ENCODE measurements around the gene TNPO3.
"Not testable (repeated sequence)": the region's sequence is repeated elsewhere in the genome, so short reads cannot be mapped to it uniquely, and the experiment has no call there.

The TNPO3 gene

GRCh38 chr7:129043012-129043411, 11.9 kb downstream of the TNPO3 start:
- no peaks in the 10 kb centered on the region for H3K27me3 ChIP-seq (ENCODE audit: insufficient read depth, low read length)
- 0 out of 2 replicates have a peak, but pooled peaks cover 7% of the 10 kb centered on the region for H3K36me3 ChIP-seq (ENCODE audit: insufficient read depth, low read length)
- no peak overlapping the region for H3K4me3 ChIP-seq (ENCODE audit: low read depth, low read length)
- H3K27ac ChIP-seq (ENCODE audit: low read depth, low read length), result no peak overlapping the region
- H2AFZ ChIP-seq (ENCODE audit: low read length, unreplicated experiment), result no peak overlapping the region
- peaks cover 83% of the 10 kb centered on the region for H3K79me2 ChIP-seq (ENCODE audit: control insufficient read depth, insufficient read depth, low read length, unreplicated experiment)
- peaks cover 15% of the 10 kb centered on the region for H3K4me1 ChIP-seq (ENCODE audit: control insufficient read depth, insufficient read depth, low read length, unreplicated experiment)

- Histone ChIP-seq H3K79me2 (ENCODE audit: control insufficient read depth, insufficient read depth, low read length, unreplicated experiment) (peaks cover 83% of the 10 kb centered on the region), H2AFZ (ENCODE audit: low read length, unreplicated experiment) (no peak overlapping the region), H3K27me3 (ENCODE audit: insufficient read depth, low read length) (no peaks in the 10 kb centered on the region), H3K4me3 (ENCODE audit: low read depth, low read length) (no peak overlapping the region), H3K4me1 (ENCODE audit: control insufficient read depth, insufficient read depth, low read length, unreplicated experiment) (peaks cover 11% of the 10 kb centered on the region), H3K36me3 (ENCODE audit: insufficient read depth, low read length) (0 out of 2 replicates have a peak, but pooled peaks cover 7% of the 10 kb centered on the region), H3K27ac (ENCODE audit: low read depth, low read length) (no peak overlapping the region)
Measured at GRCh38 chr7:129041142-129042085, 13.5 kb downstream of the TNPO3 start.

GRCh38 chr7:129038468-129038867, 16.4 kb downstream of the TNPO3 start:
- Histone ChIP-seq H3K4me1 (ENCODE audit: control insufficient read depth, insufficient read depth, low read length, unreplicated experiment) (peaks cover 11% of the 10 kb centered on the region), H3K36me3 (ENCODE audit: insufficient read depth, low read length) (peaks cover 17% of the 10 kb centered on the region; the same call in 1 of the 2 replicates), H3K79me2 (ENCODE audit: control insufficient read depth, insufficient read depth, low read length, unreplicated experiment) (peaks cover 71% of the 10 kb centered on the region)
- H3K27me3 ChIP-seq (ENCODE audit: insufficient read depth, low read length); H3K27ac ChIP-seq (ENCODE audit: low read depth, low read length); H2AFZ ChIP-seq (ENCODE audit: low read length, unreplicated experiment); H3K4me3 ChIP-seq (ENCODE audit: low read depth, low read length): not testable (repeated sequence)

GRCh38 chr7:129037585-129037984, 17.3 kb downstream of the TNPO3 start:
- Histone ChIP-seq H3K27me3 (ENCODE audit: insufficient read depth, low read length) (no peaks in the 10 kb centered on the region), H3K79me2 (ENCODE audit: control insufficient read depth, insufficient read depth, low read length, unreplicated experiment) (peaks cover 68% of the 10 kb centered on the region), H3K4me3 (ENCODE audit: low read depth, low read length) (no peak overlapping the region), H3K4me1 (ENCODE audit: control insufficient read depth, insufficient read depth, low read length, unreplicated experiment) (peaks cover 11% of the 10 kb centered on the region), H3K36me3 (ENCODE audit: insufficient read depth, low read length) (peaks cover 25% of the 10 kb centered on the region), H2AFZ (ENCODE audit: low read length, unreplicated experiment) (no peak overlapping the region), H3K27ac (ENCODE audit: low read depth, low read length) (no peak overlapping the region)

GRCh38 chr7:129032017-129032416, 22.9 kb downstream of the TNPO3 start:
- Histone ChIP-seq H3K79me2 (ENCODE audit: control insufficient read depth, insufficient read depth, low read length, unreplicated experiment) (peaks cover 56% of the 10 kb centered on the region), H3K4me3 (ENCODE audit: low read depth, low read length) (no peak overlapping the region), H3K4me1 (ENCODE audit: control insufficient read depth, insufficient read depth, low read length, unreplicated experiment) (no peaks in the 10 kb centered on the region), H2AFZ (ENCODE audit: low read length, unreplicated experiment) (no peak overlapping the region), H3K27ac (ENCODE audit: low read depth, low read length) (no peak overlapping the region), H3K36me3 (ENCODE audit: insufficient read depth, low read length) (peaks cover 23% of the 10 kb centered on the region), H3K27me3 (ENCODE audit: insufficient read depth, low read length) (no peaks in the 10 kb centered on the region)

- Histone ChIP-seq H3K27me3 (ENCODE audit: insufficient read depth, low read length) (no peaks in the 10 kb centered on the region), H3K27ac (ENCODE audit: low read depth, low read length) (no peak overlapping the region), H2AFZ (ENCODE audit: low read length, unreplicated experiment) (no peak overlapping the region), H3K36me3 (ENCODE audit: insufficient read depth, low read length) (peaks cover 21% of the 10 kb centered on the region), H3K79me2 (ENCODE audit: control insufficient read depth, insufficient read depth, low read length, unreplicated experiment) (peaks cover 51% of the 10 kb centered on the region), H3K4me1 (ENCODE audit: control insufficient read depth, insufficient read depth, low read length, unreplicated experiment) (no peaks in the 10 kb centered on the region), H3K4me3 (ENCODE audit: low read depth, low read length) (no peak overlapping the region)
Measured at GRCh38 chr7:129030440-129030839, 24.5 kb downstream of the TNPO3 start.

GRCh38 chr7:129024125-129024524, 30.8 kb downstream of the TNPO3 start:
- no peaks in the 10 kb centered on the region for H3K4me1 ChIP-seq (ENCODE audit: control insufficient read depth, insufficient read depth, low read length, unreplicated experiment)
- H3K4me3 ChIP-seq (ENCODE audit: low read depth, low read length), result no peak overlapping the region
- peaks cover 57% of the 10 kb centered on the region for H3K79me2 ChIP-seq (ENCODE audit: control insufficient read depth, insufficient read depth, low read length, unreplicated experiment)
- H3K27ac ChIP-seq (ENCODE audit: low read depth, low read length), result no peak overlapping the region
- H3K27me3 ChIP-seq (ENCODE audit: insufficient read depth, low read length), result no peaks in the 10 kb centered on the region
- H2AFZ ChIP-seq (ENCODE audit: low read length, unreplicated experiment), result no peak overlapping the region
- H3K36me3 ChIP-seq (ENCODE audit: insufficient read depth, low read length), result no peaks in the 10 kb centered on the region

- Histone ChIP-seq H3K4me3 (ENCODE audit: low read depth, low read length) (no peak overlapping the region), H3K27me3 (ENCODE audit: insufficient read depth, low read length) (no peaks in the 10 kb centered on the region), H3K79me2 (ENCODE audit: control insufficient read depth, insufficient read depth, low read length, unreplicated experiment) (peaks cover 41% of the 10 kb centered on the region), H3K4me1 (ENCODE audit: control insufficient read depth, insufficient read depth, low read length, unreplicated experiment) (no peaks in the 10 kb centered on the region), H2AFZ (ENCODE audit: low read length, unreplicated experiment) (no peak overlapping the region), H3K36me3 (ENCODE audit: insufficient read depth, low read length) (no peaks in the 10 kb centered on the region; the same call in 1 of the 2 replicates), H3K27ac (ENCODE audit: low read depth, low read length) (no peak overlapping the region)
Measured at GRCh38 chr7:129021656-129022055, 33.3 kb downstream of the TNPO3 start.

- Histone ChIP-seq H3K27me3 (ENCODE audit: insufficient read depth, low read length) (no peaks in the 10 kb centered on the region), H3K79me2 (ENCODE audit: control insufficient read depth, insufficient read depth, low read length, unreplicated experiment) (peaks cover 18% of the 10 kb centered on the region), H3K27ac (ENCODE audit: low read depth, low read length) (no peak overlapping the region), H3K36me3 (ENCODE audit: insufficient read depth, low read length) (peaks cover 11% of the 10 kb centered on the region), H3K4me1 (ENCODE audit: control insufficient read depth, insufficient read depth, low read length, unreplicated experiment) (no peaks in the 10 kb centered on the region), H3K4me3 (ENCODE audit: low read depth, low read length) (no peak overlapping the region), H2AFZ (ENCODE audit: low read length, unreplicated experiment) (no peak overlapping the region)
Measured at GRCh38 chr7:129017933-129018538, 36.9 kb downstream of the TNPO3 start.

- Histone ChIP-seq H2AFZ (ENCODE audit: low read length, unreplicated experiment) (no peak overlapping the region), H3K79me2 (ENCODE audit: control insufficient read depth, insufficient read depth, low read length, unreplicated experiment) (peaks cover 18% of the 10 kb centered on the region), H3K4me3 (ENCODE audit: low read depth, low read length) (no peak overlapping the region), H3K4me1 (ENCODE audit: control insufficient read depth, insufficient read depth, low read length, unreplicated experiment) (no peaks in the 10 kb centered on the region), H3K27me3 (ENCODE audit: insufficient read depth, low read length) (no peaks in the 10 kb centered on the region), H3K27ac (ENCODE audit: low read depth, low read length) (no peak overlapping the region), H3K36me3 (ENCODE audit: insufficient read depth, low read length) (peaks cover 11% of the 10 kb centered on the region)
Measured at GRCh38 chr7:129017264-129017663, 37.6 kb downstream of the TNPO3 start.

Measured in ACC112 (cell line).